CD4-positive, alpha-beta memory T cell (primary cell): ENCODE measurements around the gene SEL1L3. TPM values are rescaled to one million over a fixed set of nuclear protein-coding genes. Genes with fewer than 3 reads are reported as not detected.
"Not testable (repeated sequence)": the region's sequence is repeated elsewhere in the genome, so short reads cannot be mapped to it uniquely, and the experiment has no call there.

Source experiments
- CTCF ChIA-PET: fragments of 350-600 bp; sonication (Branson Sonifier 250); formaldehyde crosslinking; loops from one replicate; lab custom pipeline; 2021; ENCODE audit warnings: inconsistent platforms; ENCODE audit not compliant: partially characterized antibody; lab: Charles Lee
- POLR2A ChIA-PET: fragments of 350-600 bp; sonication (Branson Sonifier 250); formaldehyde crosslinking; loops from one replicate; lab custom pipeline; 2021; ENCODE audit not compliant: partially characterized antibody; lab: Charles Lee
- DNase-seq, 5 donors: peaks; one replicate each; pipeline versions ENCODE4 v3.0.0 to v3.0.0-alpha.2; 2020 to 2022; ENCODE audit warnings: mixed read lengths in 1 of 5
- H3K27ac ChIP-seq: one replicate; pipeline ENCODE4 v1.7.0; 2013; ENCODE audit warnings: low read depth, low read length
- H3K27me3 ChIP-seq: 2 replicates; pipeline ENCODE4 v1.7.0; 2013; ENCODE audit warnings: mild to moderate bottlenecking, low read length, moderate library complexity; ENCODE audit not compliant: insufficient read depth
- H3K36me3 ChIP-seq: 2 replicates; pipeline ENCODE4 v1.7.0; 2013; ENCODE audit warnings: mild to moderate bottlenecking, low read length, moderate library complexity; ENCODE audit not compliant: insufficient read depth
- H3K4me1 ChIP-seq: 2 replicates; pipeline ENCODE4 v1.7.0; 2013; ENCODE audit warnings: mild to moderate bottlenecking, low read length, moderate library complexity; ENCODE audit not compliant: insufficient read depth
- H3K4me3 ChIP-seq, 2 donors: one replicate each; pipeline ENCODE4 v1.7.0; 2013; ENCODE audit warnings: low read length in 2 of 2, mild to moderate bottlenecking in 1 of 2
- H3K9me3 ChIP-seq, 2 donors: one replicate each; pipeline ENCODE4 v1.7.0; 2013; ENCODE audit warnings: low read length in 2 of 2, control low read depth in 1 of 2; ENCODE audit not compliant: control insufficient read depth in 1 of 2
- H3K27ac Mint-ChIP-seq, 7 donors: one replicate each; pipeline ENCODE4 v1.8.0; 2020 to 2021; ENCODE audit warnings: mixed read lengths in 7 of 7, mild to moderate bottlenecking in 6 of 7, inconsistent platforms in 3 of 7, moderate library complexity in 3 of 7
- H3K27me3 Mint-ChIP-seq, 2 donors: one replicate each; pipeline ENCODE4 v1.8.0; 2020 to 2021; ENCODE audit warnings: mixed read lengths in 2 of 2
- H3K36me3 Mint-ChIP-seq, 2 donors: one replicate each; pipeline ENCODE4 v1.8.0; 2020 to 2021; ENCODE audit warnings: mixed read lengths in 2 of 2, inconsistent platforms in 1 of 2, mild to moderate bottlenecking in 1 of 2
- H3K4me1 Mint-ChIP-seq, 4 donors: one replicate each; pipeline ENCODE4 v1.8.0; 2020 to 2021; ENCODE audit warnings: mixed read lengths in 4 of 4, mild to moderate bottlenecking in 1 of 4
- H3K4me3 Mint-ChIP-seq, 8 donors: one replicate each; pipeline ENCODE4 v1.8.0; 2020 to 2021; ENCODE audit warnings: mixed read lengths in 8 of 8, mild to moderate bottlenecking in 7 of 8, moderate library complexity in 6 of 8, inconsistent platforms in 3 of 8
- H3K9me3 Mint-ChIP-seq, 8 donors: one replicate each; pipeline ENCODE4 v1.8.0; 2020 to 2021; ENCODE audit warnings: mixed read lengths in 8 of 8, mild to moderate bottlenecking in 5 of 8, inconsistent platforms in 3 of 8, moderate library complexity in 1 of 8
- intact Hi-C: fragments of 100-400 bp; cut with micrococcal nuclease; formaldehyde crosslinking; loops from one replicate; pipeline ENCODE4 v1.15.1; 2023
- polyA plus RNA-seq, 2 donors: library from polyadenylated mRNA; unstranded; fragments of 300-500 nt; fragmentation: Illumina TruSeq; gene quantifications; one replicate each; pipeline ENCODE4 v1.2.3, GENCODE V29; 2021
- total RNA-seq, 2 experiments: library from RNA; stranded (reverse); gene quantifications; one replicate each; pipeline ENCODE4 v1.2.3, GENCODE V29; 2021

Gene SEL1L3
- total and polyA plus RNA-seq, 4 experiments from 2014 or later, result 61.3 to 68.8 (median 62.9) TPM

DNA sequence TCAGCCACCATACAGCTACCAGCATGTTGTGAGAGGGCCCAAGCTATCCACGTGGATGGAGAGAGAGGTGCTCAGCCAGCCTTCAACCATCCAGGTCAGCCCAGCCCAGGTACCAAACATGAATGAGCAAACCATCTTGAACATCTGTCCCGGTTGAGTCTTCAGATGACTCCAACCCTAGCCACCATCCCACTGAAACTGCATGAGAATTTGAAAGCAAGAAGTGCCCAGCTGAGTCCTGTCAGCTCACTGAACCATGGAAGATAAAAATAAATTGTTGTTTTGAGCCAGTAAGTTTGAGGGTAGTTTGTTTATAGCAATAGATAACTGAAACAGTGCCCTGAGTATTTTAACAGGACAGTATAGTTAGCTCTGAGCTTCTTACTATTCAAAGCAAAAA lies 7.3 kb upstream of the SEL1L3 start:
- intact Hi-C loops, result no loop called here
- Mint-ChIP-seq H3K9me3 (no peaks in the 10 kb centered on the region), H3K36me3 (no peaks in the 10 kb centered on the region), H3K27ac (no peak overlapping the region), H3K4me1 (peaks cover 0 to 1% (median under 1%) of the 10 kb centered on the region in 4 donors), H3K4me3 (no peak overlapping the region), H3K27me3 (no peaks in the 10 kb centered on the region)
- no peak for DNase-seq
- Histone ChIP-seq H3K4me3 (no peak overlapping the region), H3K36me3 (no peaks in the 10 kb centered on the region), H3K27ac (no peak overlapping the region), H3K27me3 (no peaks in the 10 kb centered on the region), H3K4me1 (no peaks in the 10 kb centered on the region), H3K9me3 (no peaks in the 10 kb centered on the region)
- CTCF ChIA-PET, result interaction anchor here (1.5 kb wide), 1 partner anchor 10 kb away, joined by 5 read pairs; no protein-coding TSS in a partner anchor
- POLR2A ChIA-PET, result interaction anchor here (1.0 to 1.4 kb wide), 3 partner anchors 10 to 14 kb away, joined by 3 to 4 read pairs (median 3); no protein-coding TSS in a partner anchor

DNA sequence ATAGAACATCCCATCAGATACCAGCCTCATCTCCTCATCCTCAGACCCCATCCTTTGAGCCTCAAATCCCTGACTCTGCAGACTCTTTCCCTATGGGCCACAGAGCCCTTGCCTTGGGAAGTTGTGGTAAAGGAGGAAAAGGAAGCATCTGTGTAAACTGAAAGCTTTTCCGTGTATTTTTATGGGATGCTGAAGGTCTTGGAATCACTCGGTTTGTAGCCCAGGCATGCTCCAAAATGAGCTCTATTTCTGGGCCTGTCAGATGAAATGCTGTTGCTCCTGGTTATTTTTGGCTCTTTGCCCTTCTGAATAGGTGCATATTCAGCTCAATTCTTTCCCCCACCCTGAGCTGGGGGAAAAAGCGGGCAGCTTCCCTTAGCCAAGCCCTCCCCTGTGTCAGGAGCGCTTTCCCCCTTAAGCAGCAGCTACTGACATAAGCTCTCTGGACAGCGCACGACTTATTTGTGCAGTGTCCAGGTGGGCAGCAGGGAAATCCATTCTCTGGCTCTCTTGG lies 5.0 kb upstream of the SEL1L3 start:
- Histone ChIP-seq H3K9me3 (no peaks in the 10 kb centered on the region), H3K27me3 (no peaks in the 10 kb centered on the region), H3K36me3 (no peaks in the 10 kb centered on the region), H3K27ac (no peak overlapping the region), H3K4me1 (peaks cover 6% of the 10 kb centered on the region), H3K4me3 (no peak overlapping the region)
- ChIA-PET POLR2A (interaction anchor here (0.8 kb wide), 1 partner anchor 11 kb away, joined by 3 read pairs; no protein-coding TSS in a partner anchor), CTCF (interaction anchor here (0.8 kb wide), 1 partner anchor 17 kb away, joined by 3 read pairs; no protein-coding TSS in a partner anchor)
- Mint-ChIP-seq H3K27ac (peak overlapping the region in 1 of 7 donors; percentile 13), H3K36me3 (no peaks in the 10 kb centered on the region), H3K4me3 (no peak overlapping the region), H3K4me1 (peaks cover 0 to 5% (median 1%) of the 10 kb centered on the region in 4 donors), H3K27me3 (no peaks in the 10 kb centered on the region), H3K9me3 (no peaks in the 10 kb centered on the region)
- no peak for DNase-seq
- intact Hi-C loops, result loop anchor here (10.0 kb wide), 1 partner anchor 327 kb away; no protein-coding TSS in a partner anchor

GRCh38 chr4:25866401-25866800 lies 3.6 kb upstream of the SEL1L3 start:
- Mint-ChIP-seq H3K4me3 (peak overlapping the region in 1 of 8 donors; percentile 22), H3K4me1 (peaks cover 3 to 15% (median 7%) of the 10 kb centered on the region in 4 donors)
- peaks cover 11% of the 10 kb centered on the region for H3K4me1 ChIP-seq
- H3K9me3 ChIP-seq, CTCF ChIA-PET, H3K27ac ChIP-seq, H3K36me3 Mint-ChIP-seq, H3K27me3 ChIP-seq, H3K4me3 ChIP-seq, H3K36me3 ChIP-seq, H3K27me3 Mint-ChIP-seq, H3K9me3 Mint-ChIP-seq, H3K27ac Mint-ChIP-seq, POLR2A ChIA-PET, DNase-seq: not testable (repeated sequence)
- intact Hi-C loops, result loop anchor here (10.0 kb wide), 1 partner anchor 328 kb away; no protein-coding TSS in a partner anchor

- intact Hi-C loops, result loop anchor here (10.0 kb wide), 1 partner anchor 329 kb away; no protein-coding TSS in a partner anchor
- peaks cover 9 to 23% (median 14%) of the 10 kb centered on the region in 4 donors for H3K4me1 Mint-ChIP-seq
- no peaks in the 10 kb centered on the region for H3K36me3 ChIP-seq
- no peak for DNase-seq
- POLR2A ChIA-PET, result interaction anchor here (1.0 kb wide), 1 partner anchor 11 kb away, joined by 4 read pairs; no protein-coding TSS in a partner anchor
- no peaks in the 10 kb centered on the region for H3K9me3 Mint-ChIP-seq
- H3K36me3 Mint-ChIP-seq, result peaks cover 0 to 4% of the 10 kb centered on the region in 2 donors
- H3K4me3 ChIP-seq, result no peak overlapping the region
- H3K4me1 ChIP-seq, result peaks cover 19% of the 10 kb centered on the region
- H3K27me3 ChIP-seq, result no peaks in the 10 kb centered on the region
- CTCF ChIA-PET, result no interaction called here
- no peaks in the 10 kb centered on the region for H3K27me3 Mint-ChIP-seq
- peak overlapping the region in 6 of 8 donors; percentile 26 to 77 (median 46) for H3K4me3 Mint-ChIP-seq
- no peaks in the 10 kb centered on the region for H3K9me3 ChIP-seq
- H3K27ac Mint-ChIP-seq, result peak overlapping the region in 2 of 7 donors; percentile 22 to 68
- no peak overlapping the region for H3K27ac ChIP-seq
These were observed 2.8 kb upstream of the SEL1L3 start for GRCh38 chr4:25865586-25865985.

GRCh38 chr4:25863831-25864418 lies 1.1 kb upstream of the SEL1L3 start:
- no peak overlapping the region for H3K4me3 ChIP-seq
- Mint-ChIP-seq H3K4me1 (peaks cover 25 to 40% (median 30%) of the 10 kb centered on the region in 4 donors), H3K4me3 (peak overlapping the region; percentile 77 to 87 (median 81)), H3K9me3 (no peaks in the 10 kb centered on the region), H3K36me3 (peaks cover 0 to 4% of the 10 kb centered on the region in 2 donors), H3K27ac (peak overlapping the region in 6 of 7 donors; percentile 65 to 87 (median 78)), H3K27me3 (no peaks in the 10 kb centered on the region)
- ChIA-PET CTCF (interaction anchor here (1.2 kb wide), 1 partner anchor 50 kb away, joined by 3 read pairs; the partner anchor contains the start of gene SMIM20), POLR2A (interaction anchor here (0.8 to 1.4 kb wide), 4 partner anchors 9 to 51 kb away, joined by 3 to 6 read pairs (median 3); no protein-coding TSS in a partner anchor)
- no peaks in the 10 kb centered on the region for H3K36me3 ChIP-seq
- no peak for DNase-seq
- H3K27me3 ChIP-seq, result no peaks in the 10 kb centered on the region
- no peak overlapping the region for H3K27ac ChIP-seq
- peaks cover 36% of the 10 kb centered on the region for H3K4me1 ChIP-seq
- intact Hi-C loops, result loop anchor here (5.0 to 10.0 kb wide), 3 partner anchors 331 to 998 kb away; partner anchors contain the start of genes SEPSECS and STIM2
- H3K9me3 ChIP-seq, result no peaks in the 10 kb centered on the region

- ChIA-PET CTCF (no interaction called here), POLR2A (interaction anchor here (0.9 to 1.4 kb wide), 3 partner anchors 9 to 51 kb away, joined by 3 to 6 read pairs (median 3); no protein-coding TSS in a partner anchor)
- peaks cover 0 to 4% of the 10 kb centered on the region in 2 donors for H3K36me3 Mint-ChIP-seq
- Histone ChIP-seq H3K27ac (peak overlapping the region; percentile 34), H3K9me3 (no peaks in the 10 kb centered on the region), H3K4me3 (peak overlapping the region; percentile 49 to 57), H3K27me3 (no peaks in the 10 kb centered on the region), H3K4me1 (peaks cover 41% of the 10 kb centered on the region), H3K36me3 (no peaks in the 10 kb centered on the region)
- H3K27ac Mint-ChIP-seq, result peak overlapping the region; percentile 43 to 87 (median 76)
- DNase-seq, result no peak
- H3K4me3 Mint-ChIP-seq, result peak overlapping the region; percentile 57 to 87 (median 81)
- intact Hi-C loops, result loop anchor here (5.0 to 10.0 kb wide), 3 partner anchors 331 to 999 kb away; partner anchors contain the start of genes SEPSECS and STIM2
- peaks cover 28 to 44% (median 35%) of the 10 kb centered on the region in 4 donors for H3K4me1 Mint-ChIP-seq
- H3K9me3 Mint-ChIP-seq, result no peaks in the 10 kb centered on the region
- no peaks in the 10 kb centered on the region for H3K27me3 Mint-ChIP-seq
These were observed 578 bp upstream of the SEL1L3 start for GRCh38 chr4:25863347-25863784.
